HepG2 (cell line): Measurements from ENCODE around the gene HSPA5. TPM values are rescaled to one million over a fixed set of nuclear protein-coding genes. Genes with fewer than 3 reads are reported as not detected.

ENCODE experiments used
- ATAC-seq: fragments of 200-7000 bp; cut with Tn5 transposase; 3 replicates; pipeline ENCODE4 v1.9.1; 2020; ENCODE audit warnings: mild to moderate bottlenecking, moderate library complexity
- BruUV-seq: library from RNA; stranded (reverse); fragments of 400-500 nt; replicated peaks from 2 replicates; lab custom pipeline; 2021; lab: Mats Ljungman, UMichigan
- CTCF ChIA-PET: fragments of 300-600 bp; formaldehyde crosslinking; extraction: SDS; loops from one replicate; lab custom pipeline; 2021; ENCODE audit warnings: low total read pairs, inconsistent platforms, low intra/inter-chr PET ratio; lab: Yijun Ruan, JAX
- POLR2A ChIA-PET: fragments of 350-600 bp; sonication (Branson Sonifier 250); formaldehyde crosslinking; loops from one replicate; lab custom pipeline; 2020; ENCODE audit warnings: antibody characterized with exemption, inconsistent platforms; lab: Yijun Ruan, JAX
- DNase-seq: peaks from one replicate; pipeline ENCODE4 v3.0.0-alpha.2; 2015; ENCODE audit warnings: low spot score
- FAIRE-seq: peaks from 3 replicates; lab custom pipeline; 2011; peaks lifted over from hg19 to GRCh38; lab: Jason Lieb, UNC
- H2AFZ ChIP-seq: one replicate; pipeline ENCODE4 v1.6.1; 2011; ENCODE audit warnings: low read length, inconsistent platforms
- H3K27ac ChIP-seq: fragments of 300-600 bp; 3 replicates; pipeline ENCODE4 v1.8.0; 2011; ENCODE audit warnings: mixed run types, mild to moderate bottlenecking, mixed read lengths, low read length, inconsistent platforms; ENCODE audit not compliant: insufficient read depth; ENCODE audit errors: extremely low read length
- H3K27me3 ChIP-seq, 2 experiments: fragments of 200-600 bp in 1 of 2; 2 replicates in 1 of 2; 3 replicates in 1 of 2; pipeline versions ENCODE4 v1.6.0 to v1.8.0; 2011; ENCODE audit warnings: low read length in 2 of 2, mild to moderate bottlenecking in 2 of 2, moderate library complexity in 2 of 2, inconsistent platforms in 1 of 2; ENCODE audit not compliant: insufficient read depth in 2 of 2, control insufficient read depth in 1 of 2
- H3K36me3 ChIP-seq, 2 experiments: fragments of 200-600 bp in 1 of 2; replicated peaks in 1 of 2; 2 replicates in 1 of 2; 3 replicates in 1 of 2; pipeline versions ENCODE4 v1.5.1 to v1.8.0; 2011; ENCODE audit warnings: low read length in 2 of 2, inconsistent platforms in 1 of 2; ENCODE audit not compliant: insufficient read depth in 2 of 2, control insufficient read depth in 1 of 2
- H3K4me1 ChIP-seq: 2 replicates; pipeline ENCODE4 v1.5.1; 2012; ENCODE audit warnings: low read length, inconsistent platforms; ENCODE audit not compliant: insufficient read depth
- H3K4me2 ChIP-seq: 2 replicates; pipeline ENCODE4 v1.6.0; 2011; ENCODE audit warnings: low read depth, low read length, inconsistent platforms
- H3K4me3 ChIP-seq, 3 experiments: fragments of 200-600 bp in 1 of 3; sonication (generic), shearing (Covaris generic) in 1 of 3; replicated peaks in 1 of 3; 2 replicates each; pipeline ENCODE4 v1.5.1; 2011 to 2016; ENCODE audit warnings: low read length in 3 of 3, inconsistent platforms in 2 of 3, low read depth in 2 of 3, mild to moderate bottlenecking in 2 of 3, control low read depth in 1 of 3, mixed read lengths in 1 of 3; ENCODE audit not compliant: insufficient read depth in 1 of 3
- H3K79me2 ChIP-seq: one replicate; pipeline ENCODE4 v1.6.1; 2011; ENCODE audit warnings: low read length, inconsistent platforms; ENCODE audit not compliant: insufficient read depth
- H3K9ac ChIP-seq: 2 replicates; pipeline ENCODE4 v1.6.0; 2011; ENCODE audit warnings: mild to moderate bottlenecking, low read depth, low read length, inconsistent platforms; ENCODE audit not compliant: insufficient read depth
- H3K9me3 ChIP-seq: 2 replicates; pipeline ENCODE4 v1.5.1; 2012; ENCODE audit warnings: mild to moderate bottlenecking, low read length
- H4K20me1 ChIP-seq: 2 replicates; pipeline ENCODE4 v1.6.0; 2011; ENCODE audit warnings: inconsistent platforms, mild to moderate bottlenecking, low read length, moderate library complexity; ENCODE audit not compliant: insufficient read depth
- ATF7-NPFF ChIP-seq: sonication (generic); formaldehyde crosslinking; IDR thresholded peaks from 2 replicates; pipeline ENCODE4 v1.8.1; 2023; ENCODE audit warnings: mild to moderate bottlenecking, low read depth, missing genetic modification reagents, moderate library complexity
- ELF3 ChIP-seq: IDR thresholded peaks from 2 replicates; pipeline ENCODE4 v1.6.1; 2016; ENCODE audit warnings: missing genetic modification reagents, missing compliant biosample characterization
- FOXK2 ChIP-seq: fragments of 450-650 bp; IDR thresholded peaks from 2 replicates; pipeline ENCODE4 v1.6.1; 2016
- NCOA1 ChIP-seq: sonication (generic); formaldehyde crosslinking; IDR thresholded peaks from 2 replicates; pipeline ENCODE4 v1.9.0; 2021; ENCODE audit warnings: missing genetic modification reagents
- NFATC3 ChIP-seq: sonication (generic); formaldehyde crosslinking; IDR thresholded peaks from 2 replicates; pipeline ENCODE4 v1.5.1; 2020; ENCODE audit warnings: mild to moderate bottlenecking, missing genetic modification reagents
- RARG ChIP-seq: sonication (generic); formaldehyde crosslinking; IDR thresholded peaks from 2 replicates; pipeline ENCODE4 v1.4.0; 2020; ENCODE audit warnings: low read depth, mild to moderate bottlenecking, missing genetic modification reagents
- SRSF9 ChIP-seq: fragments of 200-400 bp; formaldehyde crosslinking; IDR thresholded peaks from 2 replicates; pipeline ENCODE4 v1.6.1; 2018; ENCODE audit warnings: borderline replicate concordance, mild to moderate bottlenecking, low read depth, low read length; ENCODE audit not compliant: insufficient read depth, poor library complexity, severe bottlenecking
- ZNF251 ChIP-seq: sonication (generic); formaldehyde crosslinking; IDR thresholded peaks from 2 replicates; pipeline ENCODE4 v1.9.0; 2021; ENCODE audit warnings: mild to moderate bottlenecking, missing genetic modification reagents
- ZNF460 ChIP-seq: sonication (generic); formaldehyde crosslinking; IDR thresholded peaks from 2 replicates; pipeline ENCODE4 v1.5.1; 2020; ENCODE audit warnings: missing genetic modification reagents, mild to moderate bottlenecking, borderline replicate concordance
- ZNF567 ChIP-seq: sonication (generic); formaldehyde crosslinking; IDR thresholded peaks from 2 replicates; pipeline ENCODE4 v1.8.1; 2023; ENCODE audit warnings: mild to moderate bottlenecking, missing genetic modification reagents, borderline replicate concordance
- ZNF619 ChIP-seq: sonication (generic); formaldehyde crosslinking; IDR thresholded peaks from 2 replicates; pipeline ENCODE4 v1.4.0; 2020; ENCODE audit warnings: mild to moderate bottlenecking, missing genetic modification reagents
- ZNF777 ChIP-seq: sonication (generic); formaldehyde crosslinking; IDR thresholded peaks from 2 replicates; pipeline ENCODE4 v1.4.0; 2020; ENCODE audit warnings: missing genetic modification reagents
- WGBS: methylation state at CpG from one replicate; pipeline ENCODE4 v1.1.6; 2017; ENCODE audit warnings: low lambda C conversion rate; 5-methylcytosine and 5-hydroxymethylcytosine counted together
- in situ Hi-C: cut with HindIII; loops from 2 replicates; pipeline ENCODE4 v1.10.0; 2017; ENCODE audit warnings: low pct_unique_long_range_greater_than_20kb; ENCODE audit not compliant: extremely low pct_ligation_motif_present
- intact Hi-C: fragments of 100-400 bp; cut with micrococcal nuclease; formaldehyde crosslinking; loops from one replicate; pipeline ENCODE4 v1.10.0; 2022; ENCODE audit not compliant: unreplicated experiment
- polyA plus RNA-seq, 8 experiments: library from polyadenylated mRNA; depleted of rRNA in 3 of 8; stranded (reverse) in 7 of 8; unstranded in 1 of 8; fragments of >200 nt; fragmentation: Illumina TruSeq in 4 of 8; extraction: Trizol in 4 of 8; gene quantifications; 2 replicates each; pipeline versions ENCODE4 v1.2.1 to v1.2.3, GENCODE V29; 2011 to 2016; ENCODE audit warnings: low read depth in 4 of 8, missing spikeins in 1 of 8, mixed read lengths in 1 of 8; ENCODE audit not compliant: insufficient read depth in 1 of 8
- total RNA-seq, 5 experiments: library from RNA; depleted of rRNA; stranded (reverse); fragments of >200 nt; fragmentation: Illumina TruSeq; extraction: Trizol; gene quantifications; 2 replicates each; pipeline ENCODE4 v1.2.3, GENCODE V29; 2016; ENCODE audit warnings: low read depth in 1 of 5
- TF ChIP-seq, protein P1 (sequence below): sonication (generic); formaldehyde crosslinking; IDR thresholded peaks from 2 replicates; pipeline ENCODE4 v1.8.0; 2022; ENCODE audit warnings: low read depth, missing genetic modification reagents
- TF ChIP-seq, protein P2 (sequence below): sonication (generic); formaldehyde crosslinking; IDR thresholded peaks from 2 replicates; pipeline ENCODE4 v1.5.0; 2020; ENCODE audit warnings: mild to moderate bottlenecking, missing genetic modification reagents
- TF ChIP-seq, protein P3 (sequence below): sonication (generic); formaldehyde crosslinking; IDR thresholded peaks from 2 replicates; pipeline ENCODE4 v1.4.0; 2020; ENCODE audit warnings: missing genetic modification reagents, borderline replicate concordance
- TF ChIP-seq, protein P4 (sequence below): sonication (generic); formaldehyde crosslinking; conservative IDR thresholded peaks from 2 replicates; pipeline ENCODE4 v1.5.0; 2020; ENCODE audit warnings: missing genetic modification reagents
- TF ChIP-seq, protein P5 (sequence below): sonication (generic); formaldehyde crosslinking; IDR thresholded peaks from 2 replicates; pipeline ENCODE4 v1.9.0; 2021; ENCODE audit warnings: missing genetic modification reagents, borderline replicate concordance

Gene HSPA5
- total and polyA plus RNA-seq, 2 of the 13 experiments (the other 11 are each of a cell fraction or from before 2014, with no cell fraction given), result 201 to 206 TPM

DNA sequence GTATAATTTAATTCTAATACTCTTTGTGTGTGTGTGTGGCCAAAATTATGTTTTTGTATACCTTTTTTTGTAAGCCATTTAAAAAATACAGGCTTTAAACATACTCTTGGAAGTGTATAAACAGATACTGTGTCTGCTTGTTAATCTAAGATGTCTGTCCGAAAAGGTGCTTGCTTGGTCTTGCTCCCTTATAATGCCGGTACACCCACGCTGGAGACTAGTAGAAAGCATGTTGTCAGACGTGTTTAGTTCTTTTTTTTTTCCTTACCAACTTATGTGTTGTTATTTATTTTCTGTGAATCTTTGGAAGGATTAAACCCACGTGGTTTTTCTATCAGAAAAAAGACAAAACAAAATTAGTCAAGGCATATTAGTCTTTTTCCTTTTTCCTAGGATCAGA lies 29.9 kb upstream of the HSPA5 start:
- Histone ChIP-seq H3K4me1 (peaks cover 65% of the 10 kb centered on the region), H3K27me3 (no peaks in the 10 kb centered on the region), H4K20me1 (no peaks in the 10 kb centered on the region), H3K79me2 (peaks cover 75% of the 10 kb centered on the region), H3K9ac (no peak overlapping the region), H3K27ac (peak overlapping the region; percentile 47), H3K9me3 (no peaks in the 10 kb centered on the region), H3K4me2 (no peak overlapping the region), H3K36me3 (peaks cover 0 to 8% of the 10 kb centered on the region in 2 experiments; a peak in 2 of 5 replicates), H2AFZ (no peak overlapping the region), H3K4me3 (no peak overlapping the region)
- intact Hi-C loops (no loop called here), in situ Hi-C loops (no loop called here)
- TF ChIP-seq ELF3 (CRISPR knock-in tag), result no peak
- no peak for TF ChIP-seq FOXK2
- no peak for TF ChIP-seq ZNF619 (CRISPR knock-in tag)
- TF ChIP-seq, protein P1, sequence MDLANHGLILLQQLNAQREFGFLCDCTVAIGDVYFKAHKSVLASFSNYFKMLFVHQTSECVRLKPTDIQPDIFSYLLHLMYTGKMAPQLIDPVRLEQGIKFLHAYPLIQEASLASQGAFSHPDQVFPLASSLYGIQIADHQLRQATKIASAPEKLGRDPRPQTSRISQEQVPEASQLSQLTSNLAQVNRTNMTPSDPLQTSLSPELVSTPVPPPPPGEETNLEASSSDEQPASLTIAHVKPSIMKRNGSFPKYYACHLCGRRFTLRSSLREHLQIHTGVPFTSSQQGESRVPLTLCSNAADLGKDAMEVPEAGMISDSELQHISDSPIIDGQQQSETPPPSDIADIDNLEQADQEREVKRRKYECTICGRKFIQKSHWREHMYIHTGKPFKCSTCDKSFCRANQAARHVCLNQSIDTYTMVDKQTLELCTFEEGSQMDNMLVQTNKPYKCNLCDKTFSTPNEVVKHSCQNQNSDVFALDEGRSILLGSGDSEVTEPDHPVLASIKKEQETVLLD (CRISPR knock-in tag), result no peak
- no peak for TF ChIP-seq RARG
- TF ChIP-seq, protein P2, sequence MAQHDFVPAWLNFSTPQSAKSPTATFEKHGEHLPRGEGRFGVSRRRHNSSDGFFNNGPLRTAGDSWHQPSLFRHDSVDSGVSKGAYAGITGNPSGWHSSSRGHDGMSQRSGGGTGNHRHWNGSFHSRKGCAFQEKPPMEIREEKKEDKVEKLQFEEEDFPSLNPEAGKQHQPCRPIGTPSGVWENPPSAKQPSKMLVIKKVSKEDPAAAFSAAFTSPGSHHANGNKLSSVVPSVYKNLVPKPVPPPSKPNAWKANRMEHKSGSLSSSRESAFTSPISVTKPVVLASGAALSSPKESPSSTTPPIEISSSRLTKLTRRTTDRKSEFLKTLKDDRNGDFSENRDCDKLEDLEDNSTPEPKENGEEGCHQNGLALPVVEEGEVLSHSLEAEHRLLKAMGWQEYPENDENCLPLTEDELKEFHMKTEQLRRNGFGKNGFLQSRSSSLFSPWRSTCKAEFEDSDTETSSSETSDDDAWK (CRISPR knock-in tag), result no peak
- TF ChIP-seq ZNF567 (CRISPR knock-in tag), result no peak
- TF ChIP-seq, protein P3, sequence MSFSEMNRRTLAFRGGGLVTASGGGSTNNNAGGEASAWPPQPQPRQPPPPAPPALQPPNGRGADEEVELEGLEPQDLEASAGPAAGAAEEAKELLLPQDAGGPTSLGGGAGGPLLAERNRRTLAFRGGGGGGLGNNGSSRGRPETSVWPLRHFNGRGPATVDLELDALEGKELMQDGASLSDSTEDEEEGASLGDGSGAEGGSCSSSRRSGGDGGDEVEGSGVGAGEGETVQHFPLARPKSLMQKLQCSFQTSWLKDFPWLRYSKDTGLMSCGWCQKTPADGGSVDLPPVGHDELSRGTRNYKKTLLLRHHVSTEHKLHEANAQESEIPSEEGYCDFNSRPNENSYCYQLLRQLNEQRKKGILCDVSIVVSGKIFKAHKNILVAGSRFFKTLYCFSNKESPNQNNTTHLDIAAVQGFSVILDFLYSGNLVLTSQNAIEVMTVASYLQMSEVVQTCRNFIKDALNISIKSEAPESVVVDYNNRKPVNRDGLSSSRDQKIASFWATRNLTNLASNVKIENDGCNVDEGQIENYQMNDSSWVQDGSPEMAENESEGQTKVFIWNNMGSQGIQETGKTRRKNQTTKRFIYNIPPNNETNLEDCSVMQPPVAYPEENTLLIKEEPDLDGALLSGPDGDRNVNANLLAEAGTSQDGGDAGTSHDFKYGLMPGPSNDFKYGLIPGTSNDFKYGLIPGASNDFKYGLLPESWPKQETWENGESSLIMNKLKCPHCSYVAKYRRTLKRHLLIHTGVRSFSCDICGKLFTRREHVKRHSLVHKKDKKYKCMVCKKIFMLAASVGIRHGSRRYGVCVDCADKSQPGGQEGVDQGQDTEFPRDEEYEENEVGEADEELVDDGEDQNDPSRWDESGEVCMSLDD (CRISPR knock-in tag), result no peak
- no peak for TF ChIP-seq NCOA1
- no peak for TF ChIP-seq ZNF251
- TF ChIP-seq, protein P4, sequence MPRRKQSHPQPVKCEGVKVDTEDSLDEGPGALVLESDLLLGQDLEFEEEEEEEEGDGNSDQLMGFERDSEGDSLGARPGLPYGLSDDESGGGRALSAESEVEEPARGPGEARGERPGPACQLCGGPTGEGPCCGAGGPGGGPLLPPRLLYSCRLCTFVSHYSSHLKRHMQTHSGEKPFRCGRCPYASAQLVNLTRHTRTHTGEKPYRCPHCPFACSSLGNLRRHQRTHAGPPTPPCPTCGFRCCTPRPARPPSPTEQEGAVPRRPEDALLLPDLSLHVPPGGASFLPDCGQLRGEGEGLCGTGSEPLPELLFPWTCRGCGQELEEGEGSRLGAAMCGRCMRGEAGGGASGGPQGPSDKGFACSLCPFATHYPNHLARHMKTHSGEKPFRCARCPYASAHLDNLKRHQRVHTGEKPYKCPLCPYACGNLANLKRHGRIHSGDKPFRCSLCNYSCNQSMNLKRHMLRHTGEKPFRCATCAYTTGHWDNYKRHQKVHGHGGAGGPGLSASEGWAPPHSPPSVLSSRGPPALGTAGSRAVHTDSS (CRISPR knock-in tag), result no peak
- TF ChIP-seq, protein P5, sequence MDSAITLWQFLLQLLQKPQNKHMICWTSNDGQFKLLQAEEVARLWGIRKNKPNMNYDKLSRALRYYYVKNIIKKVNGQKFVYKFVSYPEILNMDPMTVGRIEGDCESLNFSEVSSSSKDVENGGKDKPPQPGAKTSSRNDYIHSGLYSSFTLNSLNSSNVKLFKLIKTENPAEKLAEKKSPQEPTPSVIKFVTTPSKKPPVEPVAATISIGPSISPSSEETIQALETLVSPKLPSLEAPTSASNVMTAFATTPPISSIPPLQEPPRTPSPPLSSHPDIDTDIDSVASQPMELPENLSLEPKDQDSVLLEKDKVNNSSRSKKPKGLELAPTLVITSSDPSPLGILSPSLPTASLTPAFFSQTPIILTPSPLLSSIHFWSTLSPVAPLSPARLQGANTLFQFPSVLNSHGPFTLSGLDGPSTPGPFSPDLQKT, result no peak
- no peak for TF ChIP-seq ZNF460
- no peak for TF ChIP-seq ZNF777 (CRISPR knock-in tag)
- no peak for TF ChIP-seq NFATC3 (CRISPR knock-in tag)
- no peak for TF ChIP-seq SRSF9
- TF ChIP-seq ATF7-NPFF (CRISPR knock-in tag), result no peak
- CTCF ChIA-PET, result no interaction called here
- POLR2A ChIA-PET, result no interaction called here
- WGBS, result 94% methylated on average over 5 of the region's 5 CpGs
- no TSS peak for BruUV-seq
- ATAC-seq (no peak), DNase-seq (no peak), FAIRE-seq (no peak)
